ENCODE data around the gene PRM1. TPM values are rescaled to one million over a fixed set of nuclear protein-coding genes. Genes with fewer than 3 reads are reported as not detected.
"Not testable (repeated sequence)": the region's sequence is repeated elsewhere in the genome, so short reads cannot be mapped to it uniquely, and the experiment has no call there.

The PRM1 gene
- total and polyA plus RNA-seq, 4 experiments from 2014 or later: not detected

GRCh38 chr16:11300560-11300892 is 19.4 kb upstream of the PRM1 start:
- no peaks in the 10 kb centered on the region for H3K9me3 ChIP-seq (ENCODE audit: control insufficient read depth in 1 of 2, low read length in 2 of 2)
- CTCF ChIA-PET (ENCODE audit: partially characterized antibody): interaction anchor here (3.9 kb wide), 1 partner anchor 328 kb away, joined by 40 read pairs; no protein-coding TSS in a partner anchor
- H3K4me1 ChIP-seq (ENCODE audit: insufficient read depth, low read length): peaks cover 16% of the 10 kb centered on the region
- H3K9me3 Mint-ChIP-seq: no peaks in the 10 kb centered on the region
- H3K27ac ChIP-seq (ENCODE audit: low read depth, low read length): no peak overlapping the region
- no peak overlapping the region for H3K27ac Mint-ChIP-seq
- H3K36me3 ChIP-seq (ENCODE audit: insufficient read depth, low read length): no peaks in the 10 kb centered on the region
- POLR2A ChIA-PET (ENCODE audit: partially characterized antibody): no interaction called here
- H3K27me3 Mint-ChIP-seq: peaks cover 0 to 2% of the 10 kb centered on the region in 2 donors
- intact Hi-C loops (cut with micrococcal nuclease): no loop called here
- peaks cover 12 to 16% (median 13%) of the 10 kb centered on the region in 4 donors for H3K4me1 Mint-ChIP-seq
- no peak for DNase-seq
- H3K27me3 ChIP-seq (ENCODE audit: insufficient read depth, low read length): no peaks in the 10 kb centered on the region
- no peaks in the 10 kb centered on the region for H3K36me3 Mint-ChIP-seq
- H3K4me3 ChIP-seq (ENCODE audit: low read length in 2 of 2): no peak overlapping the region
- no peak overlapping the region for H3K4me3 Mint-ChIP-seq

GRCh38 chr16:11299865-11300559 is 18.9 kb upstream of the PRM1 start:
- H3K4me1 Mint-ChIP-seq: peaks cover 12 to 16% (median 13%) of the 10 kb centered on the region in 4 donors
- Histone ChIP-seq H3K4me3 (ENCODE audit: low read length in 2 of 2) (no peak overlapping the region), H3K36me3 (ENCODE audit: insufficient read depth, low read length) (no peaks in the 10 kb centered on the region), H3K9me3 (ENCODE audit: control insufficient read depth in 1 of 2, low read length in 2 of 2) (no peaks in the 10 kb centered on the region), H3K27me3 (ENCODE audit: insufficient read depth, low read length) (no peaks in the 10 kb centered on the region), H3K27ac (ENCODE audit: low read depth, low read length) (no peak overlapping the region), H3K4me1 (ENCODE audit: insufficient read depth, low read length) (peaks cover 16% of the 10 kb centered on the region)
- no peak for DNase-seq
- no peaks in the 10 kb centered on the region for H3K9me3 Mint-ChIP-seq
- ChIA-PET POLR2A (ENCODE audit: partially characterized antibody) (no interaction called here), CTCF (ENCODE audit: partially characterized antibody) (interaction anchor here (3.3 to 4.0 kb wide), 3 partner anchors 44 to 336 kb away, joined by 25 to 40 read pairs (median 40); partner anchors contain the start of gene SOCS1)
- no peak overlapping the region for H3K27ac Mint-ChIP-seq
- no peak overlapping the region for H3K4me3 Mint-ChIP-seq
- peaks cover 0 to 2% of the 10 kb centered on the region in 2 donors for H3K27me3 Mint-ChIP-seq
- no peaks in the 10 kb centered on the region for H3K36me3 Mint-ChIP-seq
- intact Hi-C loops (cut with micrococcal nuclease): loop anchor here (5.0 kb wide), 1 partner anchor 43 kb away; the partner anchor contains the start of gene SOCS1

GRCh38 chr16:11298950-11299547 is 17.9 kb upstream of the PRM1 start:
- not testable (repeated sequence) for H3K27me3 ChIP-seq (ENCODE audit: insufficient read depth, low read length); H3K9me3 Mint-ChIP-seq; H3K36me3 ChIP-seq (ENCODE audit: insufficient read depth, low read length); H3K27ac ChIP-seq (ENCODE audit: low read depth, low read length); H3K27me3 Mint-ChIP-seq; H3K4me3 ChIP-seq (ENCODE audit: low read length in 2 of 2); DNase-seq; H3K9me3 ChIP-seq (ENCODE audit: control insufficient read depth in 1 of 2, low read length in 2 of 2); H3K36me3 Mint-ChIP-seq; H3K4me3 Mint-ChIP-seq
- peak overlapping the region in 1 of 7 donors; percentile 57 for H3K27ac Mint-ChIP-seq
- POLR2A ChIA-PET (ENCODE audit: partially characterized antibody): interaction anchor here (2.0 to 2.5 kb wide), 3 partner anchors 12 to 334 kb away, joined by 8 to 23 read pairs (median 8); partner anchors contain the start of gene SOCS1
- CTCF ChIA-PET (ENCODE audit: partially characterized antibody): interaction anchor here (0.8 to 4.0 kb wide), 12 partner anchors 15 to 335 kb away, joined by 3 to 40 read pairs (median 6); partner anchors contain the start of gene SOCS1
- intact Hi-C loops (cut with micrococcal nuclease): loop anchor here (5.0 kb wide), 1 partner anchor 42 kb away; the partner anchor contains the start of gene SOCS1
- H3K4me1 Mint-ChIP-seq: peaks cover 12 to 16% (median 13%) of the 10 kb centered on the region in 4 donors
- peaks cover 16% of the 10 kb centered on the region for H3K4me1 ChIP-seq (ENCODE audit: insufficient read depth, low read length)

GRCh38 chr16:11298143-11298900 is 17.2 kb upstream of the PRM1 start:
- Histone ChIP-seq H3K4me3 (ENCODE audit: low read length in 2 of 2) (no peak overlapping the region), H3K27me3 (ENCODE audit: insufficient read depth, low read length) (no peaks in the 10 kb centered on the region), H3K36me3 (ENCODE audit: insufficient read depth, low read length) (no peaks in the 10 kb centered on the region), H3K9me3 (ENCODE audit: control insufficient read depth in 1 of 2, low read length in 2 of 2) (no peaks in the 10 kb centered on the region), H3K4me1 (ENCODE audit: insufficient read depth, low read length) (peaks cover 16% of the 10 kb centered on the region), H3K27ac (ENCODE audit: low read depth, low read length) (no peak overlapping the region)
- no peak for DNase-seq
- H3K9me3 Mint-ChIP-seq: no peaks in the 10 kb centered on the region
- H3K36me3 Mint-ChIP-seq: no peaks in the 10 kb centered on the region
- POLR2A ChIA-PET (ENCODE audit: partially characterized antibody): interaction anchor here (0.6 to 2.5 kb wide), 6 partner anchors 13 to 334 kb away, joined by 3 to 23 read pairs (median 6); partner anchors contain the start of gene SOCS1
- H3K27ac Mint-ChIP-seq: peak overlapping the region in 4 of 7 donors; percentile 6 to 57 (median 13)
- H3K4me3 Mint-ChIP-seq: peak overlapping the region in 7 of 8 donors; percentile 39 to 86 (median 73)
- peaks cover 0 to 2% of the 10 kb centered on the region in 2 donors for H3K27me3 Mint-ChIP-seq
- intact Hi-C loops (cut with micrococcal nuclease): loop anchor here (5.0 kb wide), 1 partner anchor 41 kb away; the partner anchor contains the start of gene SOCS1
- CTCF ChIA-PET (ENCODE audit: partially characterized antibody): interaction anchor here (0.7 to 4.0 kb wide), 24 partner anchors 13 to 334 kb away, joined by 3 to 40 read pairs (median 5); partner anchors contain the start of gene SOCS1
- peaks cover 12 to 16% (median 13%) of the 10 kb centered on the region in 4 donors for H3K4me1 Mint-ChIP-seq

- Mint-ChIP-seq H3K9me3 (no peaks in the 10 kb centered on the region), H3K27ac (peak overlapping the region; percentile 6 to 74 (median 46)), H3K36me3 (no peaks in the 10 kb centered on the region), H3K4me3 (peak overlapping the region; percentile 68 to 86 (median 78)), H3K4me1 (peaks cover 12 to 16% (median 13%) of the 10 kb centered on the region in 4 donors), H3K27me3 (peaks cover 0 to 2% of the 10 kb centered on the region in 2 donors)
- peak overlapping the region in 1 of 2 donors; percentile 29 for H3K4me3 ChIP-seq (ENCODE audit: low read length in 2 of 2)
- H3K9me3 ChIP-seq (ENCODE audit: control insufficient read depth in 1 of 2, low read length in 2 of 2): no peaks in the 10 kb centered on the region
- no peaks in the 10 kb centered on the region for H3K27me3 ChIP-seq (ENCODE audit: insufficient read depth, low read length)
- POLR2A ChIA-PET (ENCODE audit: partially characterized antibody): interaction anchor here (0.6 to 2.5 kb wide), 9 partner anchors 14 to 445 kb away, joined by 3 to 23 read pairs (median 3); partner anchors contain the start of genes SOCS1 and TXNDC11
- intact Hi-C loops (cut with micrococcal nuclease): loop anchor here (1.0 to 5.0 kb wide), 3 partner anchors 40 to 333 kb away; partner anchors contain the start of gene SOCS1
- no peaks in the 10 kb centered on the region for H3K36me3 ChIP-seq (ENCODE audit: insufficient read depth, low read length)
- CTCF ChIA-PET (ENCODE audit: partially characterized antibody): interaction anchor here (0.7 to 4.0 kb wide), 25 partner anchors 8 to 348 kb away, joined by 3 to 40 read pairs (median 5); partner anchors contain the start of gene SOCS1
- no peak overlapping the region for H3K27ac ChIP-seq (ENCODE audit: low read depth, low read length)
- DNase-seq: peak; percentile 59 to 82 (median 62)
- H3K4me1 ChIP-seq (ENCODE audit: insufficient read depth, low read length): peaks cover 16% of the 10 kb centered on the region
Measured at GRCh38 chr16:11297492-11298142, 16.5 kb upstream of the PRM1 start.

- Histone ChIP-seq H3K9me3 (ENCODE audit: control insufficient read depth in 1 of 2, low read length in 2 of 2) (no peaks in the 10 kb centered on the region), H3K4me3 (ENCODE audit: low read length in 2 of 2) (peak overlapping the region in 1 of 2 donors; percentile 29), H3K27ac (ENCODE audit: low read depth, low read length) (no peak overlapping the region), H3K27me3 (ENCODE audit: insufficient read depth, low read length) (no peaks in the 10 kb centered on the region), H3K4me1 (ENCODE audit: insufficient read depth, low read length) (peaks cover 16% of the 10 kb centered on the region), H3K36me3 (ENCODE audit: insufficient read depth, low read length) (no peaks in the 10 kb centered on the region)
- Mint-ChIP-seq H3K36me3 (no peaks in the 10 kb centered on the region), H3K4me1 (peaks cover 12 to 16% (median 13%) of the 10 kb centered on the region in 4 donors), H3K9me3 (no peaks in the 10 kb centered on the region), H3K27me3 (peaks cover 0 to 2% of the 10 kb centered on the region in 2 donors), H3K4me3 (peak overlapping the region; percentile 68 to 86 (median 78)), H3K27ac (peak overlapping the region in 3 of 7 donors; percentile 53 to 74 (median 65))
- intact Hi-C loops (cut with micrococcal nuclease): loop anchor here (1.0 to 5.0 kb wide), 3 partner anchors 40 to 332 kb away; partner anchors contain the start of gene SOCS1
- POLR2A ChIA-PET (ENCODE audit: partially characterized antibody): interaction anchor here (0.6 to 2.5 kb wide), 9 partner anchors 15 to 446 kb away, joined by 3 to 23 read pairs (median 3); partner anchors contain the start of genes SOCS1 and TXNDC11
- DNase-seq: no peak
- CTCF ChIA-PET (ENCODE audit: partially characterized antibody): interaction anchor here (0.8 to 4.0 kb wide), 21 partner anchors 8 to 348 kb away, joined by 3 to 40 read pairs (median 5); partner anchors contain the start of gene SOCS1
Measured at GRCh38 chr16:11296706-11297491, 15.8 kb upstream of the PRM1 start.
